ENCODE measurements around the gene CFAP68.
A peak's percentile ranks its signal among the peaks of the same experiment; 100 is the strongest.

Gene CFAP68

DNA sequence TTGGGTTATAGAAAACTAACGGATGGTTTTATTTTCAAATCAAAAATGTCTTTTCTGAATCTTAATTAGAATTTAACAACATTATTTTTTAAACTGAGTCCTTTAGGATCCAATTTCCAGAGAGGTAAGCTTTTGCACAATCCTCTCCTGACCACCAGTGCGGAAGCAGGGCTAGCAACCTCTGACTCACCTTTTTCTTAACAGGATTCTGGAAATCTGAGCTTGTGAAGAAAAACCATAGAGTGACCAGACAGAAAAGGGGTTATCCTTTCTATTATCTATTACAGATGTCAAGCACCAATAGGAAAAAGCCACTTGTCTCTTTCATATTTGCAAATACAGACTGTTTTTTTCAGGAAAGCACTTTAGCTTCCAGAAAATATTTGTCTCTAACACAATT is 33.3 kb upstream of the CFAP68 start:
- no peaks in the 10 kb centered on the region for H3K27me3 Mint-ChIP-seq
- H3K27ac Mint-ChIP-seq, result no peak overlapping the region
- ATAC-seq (replicated peaks), result no peak
- H3K36me3 Mint-ChIP-seq (ENCODE audit: insufficient read depth), result peaks cover 33% of the 10 kb centered on the region
- no peak for DNase-seq
- H3K4me1 Mint-ChIP-seq (ENCODE audit: low read depth in 2 of 2), result no peaks in the 10 kb centered on the region
- no peaks in the 10 kb centered on the region for H3K9me3 Mint-ChIP-seq
- H3K4me3 Mint-ChIP-seq, result no peak overlapping the region

- no peaks in the 10 kb centered on the region for H3K4me1 Mint-ChIP-seq (ENCODE audit: low read depth in 2 of 2)
- ATAC-seq (replicated peaks), result no peak
- H3K4me3 Mint-ChIP-seq, result no peak overlapping the region
- H3K27me3 Mint-ChIP-seq, result no peaks in the 10 kb centered on the region
- H3K9me3 Mint-ChIP-seq, result no peaks in the 10 kb centered on the region
- H3K27ac Mint-ChIP-seq, result no peak overlapping the region
- peaks cover 33% of the 10 kb centered on the region for H3K36me3 Mint-ChIP-seq (ENCODE audit: insufficient read depth)
- no peak for DNase-seq
Observed at GRCh38 chr11:111846636-111847035, 32.7 kb upstream of the CFAP68 start.

GRCh38 chr11:111849631-111850030 is 29.7 kb upstream of the CFAP68 start:
- peaks cover 36% of the 10 kb centered on the region for H3K36me3 Mint-ChIP-seq (ENCODE audit: insufficient read depth)
- H3K27ac Mint-ChIP-seq, result peak overlapping the region in 1 of 2 donors; percentile 56
- H3K27me3 Mint-ChIP-seq, result no peaks in the 10 kb centered on the region
- no peaks in the 10 kb centered on the region for H3K9me3 Mint-ChIP-seq
- no peak for ATAC-seq (replicated peaks)
- no peak for DNase-seq
- H3K4me1 Mint-ChIP-seq (ENCODE audit: low read depth in 2 of 2), result no peaks in the 10 kb centered on the region
- no peak overlapping the region for H3K4me3 Mint-ChIP-seq

DNA sequence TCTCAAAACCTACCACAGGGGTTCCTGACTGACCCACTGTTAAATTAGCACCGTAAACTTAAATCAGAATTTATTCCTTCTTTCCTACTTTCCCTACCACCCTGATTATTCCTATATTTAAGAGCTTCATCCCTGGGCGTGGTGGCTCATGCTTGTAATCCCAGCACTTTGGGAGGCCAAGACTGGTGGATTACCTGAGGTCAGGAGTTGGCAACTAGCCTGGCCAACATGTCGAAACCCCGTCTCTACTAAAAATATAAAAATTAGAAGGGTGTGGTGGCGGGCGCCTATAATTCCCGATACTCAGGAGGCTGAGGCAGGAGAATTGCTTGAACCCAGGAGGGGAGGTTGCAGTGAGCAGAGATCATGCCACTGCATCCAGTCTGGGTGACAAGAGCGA is 28.3 kb upstream of the CFAP68 start:
- Mint-ChIP-seq H3K4me1 (ENCODE audit: low read depth in 2 of 2) (no peaks in the 10 kb centered on the region), H3K9me3 (no peaks in the 10 kb centered on the region), H3K27ac (no peak overlapping the region), H3K36me3 (ENCODE audit: insufficient read depth) (peaks cover 42% of the 10 kb centered on the region), H3K27me3 (no peaks in the 10 kb centered on the region), H3K4me3 (no peak overlapping the region)
- ATAC-seq (replicated peaks) (no peak), DNase-seq (no peak)

- Mint-ChIP-seq H3K4me3 (no peak overlapping the region), H3K27me3 (no peaks in the 10 kb centered on the region), H3K9me3 (no peaks in the 10 kb centered on the region), H3K36me3 (ENCODE audit: insufficient read depth) (peaks cover 46% of the 10 kb centered on the region), H3K27ac (no peak overlapping the region), H3K4me1 (ENCODE audit: low read depth in 2 of 2) (no peaks in the 10 kb centered on the region)
- ATAC-seq (replicated peaks), result no peak
- no peak for DNase-seq
Observed at GRCh38 chr11:111851636-111852035, 27.7 kb upstream of the CFAP68 start.

- ATAC-seq (replicated peaks), result no peak
- peaks cover 50% of the 10 kb centered on the region for H3K36me3 Mint-ChIP-seq (ENCODE audit: insufficient read depth)
Observed at GRCh38 chr11:111852103-111852502, 27.2 kb upstream of the CFAP68 start.

GRCh38 chr11:111855506-111855905 is 23.8 kb upstream of the CFAP68 start:
- H3K27ac Mint-ChIP-seq, result peak overlapping the region in 1 of 2 donors; percentile 68
- no peaks in the 10 kb centered on the region for H3K27me3 Mint-ChIP-seq
- no peaks in the 10 kb centered on the region for H3K4me1 Mint-ChIP-seq (ENCODE audit: low read depth in 2 of 2)
- peaks cover 52% of the 10 kb centered on the region for H3K36me3 Mint-ChIP-seq (ENCODE audit: insufficient read depth)
- no peak overlapping the region for H3K4me3 Mint-ChIP-seq
- ATAC-seq (replicated peaks) (no peak), DNase-seq (no peak)
- H3K9me3 Mint-ChIP-seq, result no peaks in the 10 kb centered on the region

More at GRCh38 chr11:111852103-111852502, 27.2 kb upstream of the CFAP68 start:
- no peaks in the 10 kb centered on the region for H3K27me3 Mint-ChIP-seq
- no peaks in the 10 kb centered on the region for H3K4me1 Mint-ChIP-seq (ENCODE audit: low read depth in 2 of 2)
- no peak for DNase-seq
- no peak overlapping the region for H3K27ac Mint-ChIP-seq
- H3K9me3 Mint-ChIP-seq, result no peaks in the 10 kb centered on the region
- no peak overlapping the region for H3K4me3 Mint-ChIP-seq

- Mint-ChIP-seq H3K36me3 (ENCODE audit: insufficient read depth) (peaks cover 59% of the 10 kb centered on the region), H3K9me3 (no peaks in the 10 kb centered on the region), H3K4me1 (ENCODE audit: low read depth in 2 of 2) (no peaks in the 10 kb centered on the region), H3K27ac (no peak overlapping the region), H3K27me3 (no peaks in the 10 kb centered on the region), H3K4me3 (no peak overlapping the region)
- no peak for DNase-seq
- ATAC-seq (replicated peaks), result no peak
Observed at GRCh38 chr11:111860257-111860656, 19.1 kb upstream of the CFAP68 start.

GRCh38 chr11:111870113-111870512 is 9.2 kb upstream of the CFAP68 start:
- Mint-ChIP-seq H3K27me3 (no peaks in the 10 kb centered on the region), H3K4me1 (ENCODE audit: low read depth in 2 of 2) (peaks cover 17 to 19% of the 10 kb centered on the region in 2 donors), H3K27ac (peak overlapping the region in 1 of 2 donors; percentile 94), H3K36me3 (ENCODE audit: insufficient read depth) (peaks cover 56% of the 10 kb centered on the region), H3K9me3 (no peaks in the 10 kb centered on the region), H3K4me3 (peak overlapping the region in 1 of 2 donors; percentile 91)
- DNase-seq (no peak), ATAC-seq (replicated peaks) (no peak)

DNA sequence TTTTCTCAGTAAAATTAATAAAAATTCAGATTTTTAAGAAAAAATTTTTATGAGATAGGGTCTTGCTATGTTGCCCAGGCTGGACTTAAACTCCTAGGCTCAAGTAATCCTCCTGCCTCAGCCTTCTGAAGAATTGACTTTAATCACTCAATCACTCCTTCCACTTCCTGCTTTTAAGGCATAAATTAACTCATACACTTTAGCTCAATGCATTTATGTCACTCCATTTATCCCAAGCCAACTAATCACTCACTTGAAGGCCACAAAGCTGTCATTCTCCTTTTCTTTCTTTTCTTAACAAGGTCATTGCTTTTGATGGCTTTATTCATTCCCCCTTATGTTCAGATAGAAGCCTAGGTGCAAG is 8.8 kb upstream of the CFAP68 start:
- ATAC-seq (replicated peaks), result no peak
- H3K27me3 Mint-ChIP-seq, result no peaks in the 10 kb centered on the region
- H3K27ac Mint-ChIP-seq, result peak overlapping the region; percentile 94 to 96
- peaks cover 17 to 19% of the 10 kb centered on the region in 2 donors for H3K4me1 Mint-ChIP-seq (ENCODE audit: low read depth in 2 of 2)
- peak overlapping the region; percentile 91 to 92 for H3K4me3 Mint-ChIP-seq
- no peaks in the 10 kb centered on the region for H3K9me3 Mint-ChIP-seq
- H3K36me3 Mint-ChIP-seq (ENCODE audit: insufficient read depth), result peaks cover 53% of the 10 kb centered on the region
- DNase-seq, result no peak

- Mint-ChIP-seq H3K9me3 (no peaks in the 10 kb centered on the region), H3K27me3 (no peaks in the 10 kb centered on the region), H3K4me3 (peak within 1 kb of the TSS; percentile 91 to 92), H3K27ac (peak within 1 kb of the TSS; percentile 94 to 96), H3K4me1 (ENCODE audit: low read depth in 2 of 2) (peaks cover 17 to 19% of the 10 kb centered on the region in 2 donors), H3K36me3 (ENCODE audit: insufficient read depth) (peaks cover 47% of the 10 kb centered on the region)
- peak; percentile 87 for ATAC-seq (replicated peaks)
- peak; percentile 87 to 89 (median 88) for DNase-seq
Observed at GRCh38 chr11:111870886-111871692, 8.3 kb upstream of the CFAP68 start, which contains the start of gene ALG9. Gene ALG9, minus strand, starts transcription at chr11:111871581. Its CDS starts 99 bp downstream, at chr11:111871482.

- peaks cover 17 to 19% of the 10 kb centered on the region in 2 donors for H3K4me1 Mint-ChIP-seq (ENCODE audit: low read depth in 2 of 2)
- no peaks in the 10 kb centered on the region for H3K27me3 Mint-ChIP-seq
- ATAC-seq (replicated peaks) (no peak), DNase-seq (no peak)
- H3K27ac Mint-ChIP-seq, result peak overlapping the region; percentile 94 to 96
- H3K4me3 Mint-ChIP-seq, result peak overlapping the region; percentile 91 to 92
- no peaks in the 10 kb centered on the region for H3K9me3 Mint-ChIP-seq
- peaks cover 40% of the 10 kb centered on the region for H3K36me3 Mint-ChIP-seq (ENCODE audit: insufficient read depth)
Observed at GRCh38 chr11:111871693-111872161, 7.6 kb upstream of the CFAP68 start.

GRCh38 chr11:111878385-111878848 is 924 bp upstream of the CFAP68 start:
- H3K4me1 Mint-ChIP-seq (ENCODE audit: low read depth in 2 of 2), result peaks cover 13 to 14% of the 10 kb centered on the region in 2 donors
- ATAC-seq (replicated peaks) (peak; percentile 0), DNase-seq (no peak)
- H3K27me3 Mint-ChIP-seq, result no peaks in the 10 kb centered on the region
- peak overlapping the region; percentile 99 for H3K27ac Mint-ChIP-seq
- peaks cover 21% of the 10 kb centered on the region for H3K36me3 Mint-ChIP-seq (ENCODE audit: insufficient read depth)
- peak overlapping the region; percentile 80 to 82 for H3K4me3 Mint-ChIP-seq
- H3K9me3 Mint-ChIP-seq, result peaks cover 3 to 6% of the 10 kb centered on the region in 2 donors

- peak overlapping the region; percentile 80 to 82 for H3K4me3 Mint-ChIP-seq
- H3K9me3 Mint-ChIP-seq, result peaks cover 3 to 6% of the 10 kb centered on the region in 2 donors
- peak overlapping the region; percentile 99 for H3K27ac Mint-ChIP-seq
- peak; percentile 1 for ATAC-seq (replicated peaks)
- peak in 1 of 3 experiments; percentile 0 for DNase-seq
- peaks cover 18% of the 10 kb centered on the region for H3K36me3 Mint-ChIP-seq (ENCODE audit: insufficient read depth)
- peaks cover 13 to 14% of the 10 kb centered on the region in 2 donors for H3K4me1 Mint-ChIP-seq (ENCODE audit: low read depth in 2 of 2)
- H3K27me3 Mint-ChIP-seq, result no peaks in the 10 kb centered on the region
Observed at GRCh38 chr11:111879637-111879960, 258 bp downstream of the CFAP68 start.
